ENCODE results near the gene EPHB1.
A peak's percentile ranks its signal among the peaks of the same experiment; 100 is the strongest.
"Not testable (repeated sequence)": the region's sequence is repeated elsewhere in the genome, so short reads cannot be mapped to it uniquely, and the experiment has no call there.

EPHB1 gene

DNA sequence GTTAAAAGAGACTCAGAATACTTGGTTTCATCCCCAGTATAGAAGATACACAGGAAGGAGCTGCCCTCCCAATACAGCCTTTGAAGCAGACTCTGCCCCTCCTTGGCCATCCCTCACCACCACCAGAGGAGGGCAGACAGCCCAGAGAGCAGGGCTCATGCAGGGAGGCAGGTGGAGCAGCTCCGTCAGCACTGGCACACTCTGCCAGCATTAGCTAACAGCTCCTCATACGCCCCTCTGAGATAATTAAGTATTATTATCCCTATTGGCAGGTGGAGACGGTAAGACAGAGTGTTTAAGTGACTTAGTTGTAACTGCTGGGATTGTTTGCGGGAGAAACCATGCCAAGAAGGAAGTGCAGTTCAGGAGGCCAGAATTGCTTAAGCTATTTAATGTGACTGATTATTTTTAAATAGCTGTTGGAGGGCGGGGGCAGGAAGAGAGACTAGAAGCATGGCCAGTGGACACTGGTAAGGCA is 434.0 kb downstream of the EPHB1 start:
- Histone ChIP-seq H3K4me3 (replicated peaks; ENCODE audit: insufficient read depth, low read length) (no peak overlapping the region), H3K27me3 (ENCODE audit: insufficient read depth, poor library complexity, severe bottlenecking) (no peaks in the 10 kb centered on the region), H3K27ac (replicated peaks) (peak overlapping the region; percentile 82)
- peak in 1 of 2 experiments; percentile 34 for DNase-seq (ENCODE audit: low read depth in 1 of 2, low spot score in 1 of 2)
- TF ChIP-seq POLR2AphosphoS5 (IDR thresholded peaks at IDR 0.05; ENCODE audit: low read depth) (no peak), SPI1 (IDR thresholded peaks at IDR 0.05; ENCODE audit: borderline replicate concordance, low read depth) (peak; percentile 45; the same call in 1 of the 2 replicates)

- TF ChIP-seq, protein P1, sequence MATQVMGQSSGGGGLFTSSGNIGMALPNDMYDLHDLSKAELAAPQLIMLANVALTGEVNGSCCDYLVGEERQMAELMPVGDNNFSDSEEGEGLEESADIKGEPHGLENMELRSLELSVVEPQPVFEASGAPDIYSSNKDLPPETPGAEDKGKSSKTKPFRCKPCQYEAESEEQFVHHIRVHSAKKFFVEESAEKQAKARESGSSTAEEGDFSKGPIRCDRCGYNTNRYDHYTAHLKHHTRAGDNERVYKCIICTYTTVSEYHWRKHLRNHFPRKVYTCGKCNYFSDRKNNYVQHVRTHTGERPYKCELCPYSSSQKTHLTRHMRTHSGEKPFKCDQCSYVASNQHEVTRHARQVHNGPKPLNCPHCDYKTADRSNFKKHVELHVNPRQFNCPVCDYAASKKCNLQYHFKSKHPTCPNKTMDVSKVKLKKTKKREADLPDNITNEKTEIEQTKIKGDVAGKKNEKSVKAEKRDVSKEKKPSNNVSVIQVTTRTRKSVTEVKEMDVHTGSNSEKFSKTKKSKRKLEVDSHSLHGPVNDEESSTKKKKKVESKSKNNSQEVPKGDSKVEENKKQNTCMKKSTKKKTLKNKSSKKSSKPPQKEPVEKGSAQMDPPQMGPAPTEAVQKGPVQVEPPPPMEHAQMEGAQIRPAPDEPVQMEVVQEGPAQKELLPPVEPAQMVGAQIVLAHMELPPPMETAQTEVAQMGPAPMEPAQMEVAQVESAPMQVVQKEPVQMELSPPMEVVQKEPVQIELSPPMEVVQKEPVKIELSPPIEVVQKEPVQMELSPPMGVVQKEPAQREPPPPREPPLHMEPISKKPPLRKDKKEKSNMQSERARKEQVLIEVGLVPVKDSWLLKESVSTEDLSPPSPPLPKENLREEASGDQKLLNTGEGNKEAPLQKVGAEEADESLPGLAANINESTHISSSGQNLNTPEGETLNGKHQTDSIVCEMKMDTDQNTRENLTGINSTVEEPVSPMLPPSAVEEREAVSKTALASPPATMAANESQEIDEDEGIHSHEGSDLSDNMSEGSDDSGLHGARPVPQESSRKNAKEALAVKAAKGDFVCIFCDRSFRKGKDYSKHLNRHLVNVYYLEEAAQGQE (IDR thresholded peaks at IDR 0.05; ENCODE audit: insufficient replicate concordance, low read depth) = no peak
- TF ChIP-seq, protein P2, sequence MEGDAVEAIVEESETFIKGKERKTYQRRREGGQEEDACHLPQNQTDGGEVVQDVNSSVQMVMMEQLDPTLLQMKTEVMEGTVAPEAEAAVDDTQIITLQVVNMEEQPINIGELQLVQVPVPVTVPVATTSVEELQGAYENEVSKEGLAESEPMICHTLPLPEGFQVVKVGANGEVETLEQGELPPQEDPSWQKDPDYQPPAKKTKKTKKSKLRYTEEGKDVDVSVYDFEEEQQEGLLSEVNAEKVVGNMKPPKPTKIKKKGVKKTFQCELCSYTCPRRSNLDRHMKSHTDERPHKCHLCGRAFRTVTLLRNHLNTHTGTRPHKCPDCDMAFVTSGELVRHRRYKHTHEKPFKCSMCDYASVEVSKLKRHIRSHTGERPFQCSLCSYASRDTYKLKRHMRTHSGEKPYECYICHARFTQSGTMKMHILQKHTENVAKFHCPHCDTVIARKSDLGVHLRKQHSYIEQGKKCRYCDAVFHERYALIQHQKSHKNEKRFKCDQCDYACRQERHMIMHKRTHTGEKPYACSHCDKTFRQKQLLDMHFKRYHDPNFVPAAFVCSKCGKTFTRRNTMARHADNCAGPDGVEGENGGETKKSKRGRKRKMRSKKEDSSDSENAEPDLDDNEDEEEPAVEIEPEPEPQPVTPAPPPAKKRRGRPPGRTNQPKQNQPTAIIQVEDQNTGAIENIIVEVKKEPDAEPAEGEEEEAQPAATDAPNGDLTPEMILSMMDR (IDR thresholded peaks at IDR 0.05; ENCODE audit: insufficient read depth, low read length) = no peak
- TF ChIP-seq GABPA (IDR thresholded peaks at IDR 0.05; ENCODE audit: low read depth) (no peak), POLR2AphosphoS5 (IDR thresholded peaks at IDR 0.05; ENCODE audit: low read depth) (no peak), SPI1 (IDR thresholded peaks at IDR 0.05; ENCODE audit: borderline replicate concordance, low read depth) (no peak)
- no peak overlapping the region for H3K27ac ChIP-seq (replicated peaks)
- H3K4me3 ChIP-seq (replicated peaks; ENCODE audit: insufficient read depth, low read length) = no peak overlapping the region
- no peak for DNase-seq (ENCODE audit: low read depth in 1 of 2, low spot score in 1 of 2)
- no peaks in the 10 kb centered on the region for H3K27me3 ChIP-seq (ENCODE audit: insufficient read depth, poor library complexity, severe bottlenecking)
These were observed 436.7 kb downstream of the EPHB1 start for GRCh38 chr3:135231737-135232136.

DNA sequence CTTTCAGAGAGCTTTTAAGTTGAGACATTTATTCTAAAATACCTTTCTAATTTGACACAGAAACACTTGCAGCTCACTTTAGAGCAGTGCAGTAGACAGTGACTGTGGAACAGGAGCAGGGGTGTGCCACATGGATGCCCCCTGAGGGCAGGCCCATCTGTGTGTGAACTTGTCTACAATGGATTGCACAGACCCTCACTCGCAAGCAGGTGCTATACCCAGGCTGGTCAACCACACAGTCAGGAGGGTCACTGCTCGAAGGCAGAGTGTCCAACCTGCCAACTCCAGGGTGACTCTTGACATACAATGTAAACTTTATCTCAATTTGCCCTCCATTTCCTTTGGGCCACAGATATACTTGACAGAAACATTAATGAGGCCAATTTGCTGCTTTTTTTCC is 437.2 kb downstream of the EPHB1 start:
- H3K27ac ChIP-seq (replicated peaks) = no peak overlapping the region
- no peak for TF ChIP-seq POLR2AphosphoS5 (IDR thresholded peaks at IDR 0.05; ENCODE audit: low read depth)
- TF ChIP-seq SPI1 (IDR thresholded peaks at IDR 0.05; ENCODE audit: borderline replicate concordance, low read depth) = no peak
- TF ChIP-seq, protein P1 (IDR thresholded peaks at IDR 0.05; ENCODE audit: insufficient replicate concordance, low read depth) = no peak
- TF ChIP-seq, protein P2 (IDR thresholded peaks at IDR 0.05; ENCODE audit: insufficient read depth, low read length) = no peak
- no peak for TF ChIP-seq GABPA (IDR thresholded peaks at IDR 0.05; ENCODE audit: low read depth)
- H3K27me3 ChIP-seq (ENCODE audit: insufficient read depth, poor library complexity, severe bottlenecking) = no peaks in the 10 kb centered on the region

DNA sequence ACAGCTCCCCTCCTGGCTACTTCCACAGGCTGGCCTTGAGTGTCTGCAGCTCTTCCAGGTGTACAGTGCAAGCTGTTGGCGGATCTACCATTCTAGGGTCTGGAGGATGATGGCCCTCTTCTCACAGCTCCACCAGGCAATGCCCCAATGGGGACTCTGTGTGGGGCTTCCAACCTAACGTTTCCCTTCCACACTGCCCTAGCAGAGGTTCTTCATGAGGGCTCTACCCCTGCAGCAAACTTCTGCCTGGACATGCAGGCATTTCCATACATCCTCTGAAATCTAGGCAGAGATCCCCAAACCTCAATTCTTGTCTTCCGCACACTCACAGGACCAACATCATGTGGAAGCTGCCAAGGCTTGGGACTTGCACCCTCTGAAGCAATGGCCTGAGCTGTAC is 438.4 kb downstream of the EPHB1 start:
- not testable (repeated sequence) for H3K27ac ChIP-seq (replicated peaks); H3K4me3 ChIP-seq (replicated peaks; ENCODE audit: insufficient read depth, low read length); DNase-seq (ENCODE audit: low read depth in 1 of 2, low spot score in 1 of 2); H3K27me3 ChIP-seq (ENCODE audit: insufficient read depth, poor library complexity, severe bottlenecking)

More for the DNA sequence above, 437.2 kb downstream of the EPHB1 start:
- DNase-seq (ENCODE audit: low read depth in 1 of 2, low spot score in 1 of 2) = no peak
- no peak overlapping the region for H3K4me3 ChIP-seq (replicated peaks; ENCODE audit: insufficient read depth, low read length)

- DNase-seq (ENCODE audit: low read depth in 1 of 2, low spot score in 1 of 2) = no peak
- Histone ChIP-seq H3K27me3 (ENCODE audit: insufficient read depth, poor library complexity, severe bottlenecking) (no peaks in the 10 kb centered on the region), H3K4me3 (replicated peaks; ENCODE audit: insufficient read depth, low read length) (no peak overlapping the region), H3K27ac (replicated peaks) (no peak overlapping the region)
- TF ChIP-seq SPI1 (IDR thresholded peaks at IDR 0.05; ENCODE audit: borderline replicate concordance, low read depth) = no peak
These were observed 440.5 kb downstream of the EPHB1 start for GRCh38 chr3:135235541-135235940.
